Measurements from ENCODE around the gene FRMD7.

DNA sequence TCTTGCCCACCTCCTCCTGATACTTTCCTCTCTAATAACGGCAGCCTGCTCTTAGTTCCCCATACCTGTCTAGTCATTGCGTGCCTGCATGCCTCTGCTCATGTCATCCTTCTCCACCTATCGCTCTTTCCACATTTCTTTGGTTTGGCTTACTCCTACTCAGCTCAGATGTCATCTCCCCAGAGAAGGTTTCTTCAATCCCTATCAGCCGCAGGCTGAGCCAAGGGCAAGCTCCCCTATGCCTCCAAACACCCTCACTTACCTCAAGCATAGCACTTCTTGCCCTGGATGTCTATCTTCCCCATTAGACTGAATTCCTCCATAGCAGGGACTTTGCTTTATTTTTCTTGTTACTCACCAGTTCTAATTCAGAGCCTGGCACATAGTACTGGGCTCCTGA is 26.6 kb downstream of the FRMD7 start:
- TF ChIP-seq ELK1 (IDR thresholded peaks at IDR 0.05; ENCODE audit: borderline replicate concordance, low read depth, low read length): no peak
- TF ChIP-seq POLR2A (IDR thresholded peaks at IDR 0.05; ENCODE audit: low read depth, low read length): no peak
- TF ChIP-seq, protein P1, sequence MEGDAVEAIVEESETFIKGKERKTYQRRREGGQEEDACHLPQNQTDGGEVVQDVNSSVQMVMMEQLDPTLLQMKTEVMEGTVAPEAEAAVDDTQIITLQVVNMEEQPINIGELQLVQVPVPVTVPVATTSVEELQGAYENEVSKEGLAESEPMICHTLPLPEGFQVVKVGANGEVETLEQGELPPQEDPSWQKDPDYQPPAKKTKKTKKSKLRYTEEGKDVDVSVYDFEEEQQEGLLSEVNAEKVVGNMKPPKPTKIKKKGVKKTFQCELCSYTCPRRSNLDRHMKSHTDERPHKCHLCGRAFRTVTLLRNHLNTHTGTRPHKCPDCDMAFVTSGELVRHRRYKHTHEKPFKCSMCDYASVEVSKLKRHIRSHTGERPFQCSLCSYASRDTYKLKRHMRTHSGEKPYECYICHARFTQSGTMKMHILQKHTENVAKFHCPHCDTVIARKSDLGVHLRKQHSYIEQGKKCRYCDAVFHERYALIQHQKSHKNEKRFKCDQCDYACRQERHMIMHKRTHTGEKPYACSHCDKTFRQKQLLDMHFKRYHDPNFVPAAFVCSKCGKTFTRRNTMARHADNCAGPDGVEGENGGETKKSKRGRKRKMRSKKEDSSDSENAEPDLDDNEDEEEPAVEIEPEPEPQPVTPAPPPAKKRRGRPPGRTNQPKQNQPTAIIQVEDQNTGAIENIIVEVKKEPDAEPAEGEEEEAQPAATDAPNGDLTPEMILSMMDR (conservative IDR thresholded peaks at IDR 0.05; ENCODE audit: low read depth, low read length): no peak
- TF ChIP-seq MAZ (IDR thresholded peaks at IDR 0.05; ENCODE audit: borderline replicate concordance, low read depth, low read length): no peak
- TF ChIP-seq MXI1 (IDR thresholded peaks at IDR 0.05; ENCODE audit: borderline replicate concordance, low read depth, low read length): no peak
- TF ChIP-seq, protein P2, sequence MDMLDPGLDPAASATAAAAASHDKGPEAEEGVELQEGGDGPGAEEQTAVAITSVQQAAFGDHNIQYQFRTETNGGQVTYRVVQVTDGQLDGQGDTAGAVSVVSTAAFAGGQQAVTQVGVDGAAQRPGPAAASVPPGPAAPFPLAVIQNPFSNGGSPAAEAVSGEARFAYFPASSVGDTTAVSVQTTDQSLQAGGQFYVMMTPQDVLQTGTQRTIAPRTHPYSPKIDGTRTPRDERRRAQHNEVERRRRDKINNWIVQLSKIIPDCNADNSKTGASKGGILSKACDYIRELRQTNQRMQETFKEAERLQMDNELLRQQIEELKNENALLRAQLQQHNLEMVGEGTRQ (IDR thresholded peaks at IDR 0.05; ENCODE audit: low read depth, low read length): no peak
- no peak for TF ChIP-seq MAFK (IDR thresholded peaks at IDR 0.05; ENCODE audit: low read depth, low read length)
- no peak for TF ChIP-seq RFX5 (IDR thresholded peaks at IDR 0.05; ENCODE audit: low read depth, low read length)
- TF ChIP-seq SMC3 (IDR thresholded peaks at IDR 0.05; ENCODE audit: low read depth, low read length): no peak
- no peak for TF ChIP-seq RAD21 (IDR thresholded peaks at IDR 0.05; ENCODE audit: low read length)

All from IMR-90 (cell line).